Thyroid gland (tissue), 4 donors: Measurements from ENCODE around the gene PITPNC1.

Source experiments
- CTCF ChIP-seq, 6 experiments: fragments of 200-600 bp in 3 of 6; fragments of 450-650 bp in 3 of 6; sonication (generic) in 3 of 6; IDR thresholded peaks; one replicate each; pipeline ENCODE4 v1.5.1; 2016 to 2019; ENCODE audit warnings: antibody characterized with exemption in 6 of 6, mild to moderate bottlenecking in 2 of 6, inconsistent platforms in 1 of 6, moderate library complexity in 1 of 6
- POLR2A ChIP-seq, 2 donors: fragments of 450-650 bp; IDR thresholded peaks; one replicate each; pipeline ENCODE4 v1.6.1; 2017; ENCODE audit warnings: antibody characterized with exemption in 2 of 2, mild to moderate bottlenecking in 2 of 2, moderate library complexity in 1 of 2

GRCh38 chr17:67557052-67557845 lies 180.2 kb downstream of the PITPNC1 start:
- TF ChIP-seq CTCF (IDR thresholded peaks at IDR 0.05) (no peak), POLR2A (IDR thresholded peaks at IDR 0.05) (no peak)
